Gastroesophageal sphincter (tissue), 4 donors: Measurements from ENCODE around the gene INPP4B. TPM values are rescaled to one million over a fixed set of nuclear protein-coding genes. Genes with fewer than 3 reads are reported as not detected.
"Not testable (repeated sequence)": the region's sequence is repeated elsewhere in the genome, so short reads cannot be mapped to it uniquely, and the experiment has no call there.

Experiments
- ATAC-seq: fragments of 150-250 bp; one replicate; pipeline ENCODE4 v1.9.1; 2016; ENCODE audit warnings: mild to moderate bottlenecking, moderate library complexity
- H3K27ac ChIP-seq, 4 donors: fragments of 200-600 bp; sonication (generic) in 3 of 4; 1 replicate in 3 of 4; 2 replicates in 1 of 4; pipeline ENCODE4 v1.5.1; 2016 to 2019
- H3K27me3 ChIP-seq: fragments of 200-600 bp; sonication (generic); one replicate; pipeline ENCODE4 v1.5.1; 2019
- H3K36me3 ChIP-seq, 2 donors: fragments of 200-600 bp; sonication (generic); one replicate each; pipeline ENCODE4 v1.5.1; 2019; ENCODE audit warnings: control low read depth in 1 of 2
- H3K4me1 ChIP-seq, 3 donors: fragments of 200-600 bp; sonication (generic); 1 replicate in 2 of 3; 2 replicates in 1 of 3; pipeline ENCODE4 v1.5.1; 2016 to 2019; ENCODE audit warnings: control low read depth in 2 of 3
- H3K4me3 ChIP-seq, 2 donors: fragments of 200-600 bp; sonication (generic); one replicate each; pipeline ENCODE4 v1.5.1; 2019; ENCODE audit warnings: mild to moderate bottlenecking in 1 of 2, moderate library complexity in 1 of 2
- H3K9me3 ChIP-seq, 3 donors: fragments of 200-600 bp; sonication (generic); one replicate each; pipeline ENCODE4 v1.5.1; 2017 to 2019; ENCODE audit warnings: control low read depth in 2 of 3
- EP300 ChIP-seq: sonication (generic); formaldehyde crosslinking; IDR thresholded peaks from one replicate; pipeline ENCODE4 v1.6.1; 2017; ENCODE audit warnings: antibody characterized with exemption, mild to moderate bottlenecking
- POLR2A ChIP-seq, 2 donors: fragments of 450-650 bp; IDR thresholded peaks; one replicate each; pipeline ENCODE4 v1.6.1; 2017; ENCODE audit warnings: antibody characterized with exemption in 2 of 2, mild to moderate bottlenecking in 2 of 2, moderate library complexity in 1 of 2
- POLR2AphosphoS5 ChIP-seq: sonication (generic); formaldehyde crosslinking; IDR thresholded peaks from one replicate; pipeline ENCODE4 v1.6.1; 2017; ENCODE audit warnings: antibody characterized with exemption
- WGBS, 2 donors: methylation state at CpG; one replicate each; pipeline ENCODE4 v1.1.5; 2018; ENCODE audit warnings: low coverage in 1 of 2; 5-methylcytosine and 5-hydroxymethylcytosine counted together
- total RNA-seq, 4 donors: library from RNA; depleted of rRNA; stranded (reverse); fragments of >200 nt; gene quantifications; one replicate each; pipeline ENCODE4 v1.1.0, GENCODE V29; 2016
- TF ChIP-seq, protein P1 (sequence below), 4 experiments: fragments of 200-600 bp in 2 of 4; fragments of 450-650 bp in 2 of 4; sonication (generic) in 1 of 4; IDR thresholded peaks; one replicate each; pipeline ENCODE4 v1.5.1; 2017 to 2019; ENCODE audit warnings: antibody characterized with exemption in 4 of 4, mild to moderate bottlenecking in 2 of 4, moderate library complexity in 2 of 4

Gene INPP4B
- total RNA-seq, 4 donors from 2014 or later: 17.6 to 63.8 (median 31.3) TPM

DNA sequence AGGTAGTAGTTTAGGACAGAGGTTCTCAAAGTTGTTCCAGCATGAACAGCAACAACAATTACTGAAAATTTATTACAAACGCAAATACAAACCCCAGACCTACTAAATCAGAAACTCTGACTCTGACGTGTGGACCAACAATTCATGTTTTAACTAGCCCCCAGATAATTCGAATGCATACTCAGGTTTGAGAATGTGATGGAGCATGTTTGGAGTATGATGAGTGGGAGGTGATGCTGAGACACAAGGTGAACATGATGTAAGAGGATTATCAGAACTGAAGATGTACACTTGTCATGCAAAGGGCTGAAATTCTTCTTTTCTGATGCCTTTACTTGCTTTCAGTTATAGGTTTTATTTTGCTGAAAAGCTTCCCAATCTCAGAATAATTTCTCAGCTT is 323.0 kb downstream of the INPP4B start:
- no peaks in the 10 kb centered on the region for H3K4me1 ChIP-seq
- no peak for ATAC-seq
- no peak overlapping the region for H3K27ac ChIP-seq
- TF ChIP-seq EP300 (no peak), POLR2A (IDR thresholded peaks at IDR 0.05) (no peak), POLR2AphosphoS5 (no peak)
- TF ChIP-seq, protein P1, sequence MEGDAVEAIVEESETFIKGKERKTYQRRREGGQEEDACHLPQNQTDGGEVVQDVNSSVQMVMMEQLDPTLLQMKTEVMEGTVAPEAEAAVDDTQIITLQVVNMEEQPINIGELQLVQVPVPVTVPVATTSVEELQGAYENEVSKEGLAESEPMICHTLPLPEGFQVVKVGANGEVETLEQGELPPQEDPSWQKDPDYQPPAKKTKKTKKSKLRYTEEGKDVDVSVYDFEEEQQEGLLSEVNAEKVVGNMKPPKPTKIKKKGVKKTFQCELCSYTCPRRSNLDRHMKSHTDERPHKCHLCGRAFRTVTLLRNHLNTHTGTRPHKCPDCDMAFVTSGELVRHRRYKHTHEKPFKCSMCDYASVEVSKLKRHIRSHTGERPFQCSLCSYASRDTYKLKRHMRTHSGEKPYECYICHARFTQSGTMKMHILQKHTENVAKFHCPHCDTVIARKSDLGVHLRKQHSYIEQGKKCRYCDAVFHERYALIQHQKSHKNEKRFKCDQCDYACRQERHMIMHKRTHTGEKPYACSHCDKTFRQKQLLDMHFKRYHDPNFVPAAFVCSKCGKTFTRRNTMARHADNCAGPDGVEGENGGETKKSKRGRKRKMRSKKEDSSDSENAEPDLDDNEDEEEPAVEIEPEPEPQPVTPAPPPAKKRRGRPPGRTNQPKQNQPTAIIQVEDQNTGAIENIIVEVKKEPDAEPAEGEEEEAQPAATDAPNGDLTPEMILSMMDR (IDR thresholded peaks at IDR 0.05): no peak
- 67 to 91% methylated on average over 3 of the region's 3 CpGs for WGBS, 2 donors
- no peaks in the 10 kb centered on the region for H3K9me3 ChIP-seq
- H3K4me3 ChIP-seq: no peak overlapping the region
- no peaks in the 10 kb centered on the region for H3K36me3 ChIP-seq
- H3K27me3 ChIP-seq: no peaks in the 10 kb centered on the region

DNA sequence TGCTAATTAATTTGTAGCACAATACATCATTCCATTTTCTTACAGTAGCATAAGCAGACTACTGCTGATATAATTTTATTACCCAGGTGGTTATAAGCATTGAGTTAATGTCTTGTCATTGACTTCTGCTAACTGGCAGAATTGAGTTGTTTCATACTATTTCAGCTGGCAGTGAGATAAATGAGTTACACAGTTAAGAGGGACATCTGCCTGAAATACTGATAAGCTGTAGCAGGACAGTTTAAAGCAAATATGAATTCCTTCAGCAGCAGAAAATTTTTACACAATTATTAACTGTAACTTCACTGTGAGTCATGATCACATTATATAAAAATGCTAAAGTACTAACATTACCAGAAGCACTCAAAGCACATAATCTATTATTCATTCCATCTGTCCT is 326.8 kb downstream of the INPP4B start:
- no peaks in the 10 kb centered on the region for H3K4me1 ChIP-seq
- no peaks in the 10 kb centered on the region for H3K36me3 ChIP-seq
- no peak overlapping the region for H3K4me3 ChIP-seq
- no peak for ATAC-seq
- TF ChIP-seq POLR2A (IDR thresholded peaks at IDR 0.05): no peak
- TF ChIP-seq, protein P1 (IDR thresholded peaks at IDR 0.05): no peak
- TF ChIP-seq POLR2AphosphoS5: no peak
- no peak for TF ChIP-seq EP300
- H3K27me3 ChIP-seq: no peaks in the 10 kb centered on the region
- no peak overlapping the region for H3K27ac ChIP-seq
- H3K9me3 ChIP-seq: no peaks in the 10 kb centered on the region

DNA sequence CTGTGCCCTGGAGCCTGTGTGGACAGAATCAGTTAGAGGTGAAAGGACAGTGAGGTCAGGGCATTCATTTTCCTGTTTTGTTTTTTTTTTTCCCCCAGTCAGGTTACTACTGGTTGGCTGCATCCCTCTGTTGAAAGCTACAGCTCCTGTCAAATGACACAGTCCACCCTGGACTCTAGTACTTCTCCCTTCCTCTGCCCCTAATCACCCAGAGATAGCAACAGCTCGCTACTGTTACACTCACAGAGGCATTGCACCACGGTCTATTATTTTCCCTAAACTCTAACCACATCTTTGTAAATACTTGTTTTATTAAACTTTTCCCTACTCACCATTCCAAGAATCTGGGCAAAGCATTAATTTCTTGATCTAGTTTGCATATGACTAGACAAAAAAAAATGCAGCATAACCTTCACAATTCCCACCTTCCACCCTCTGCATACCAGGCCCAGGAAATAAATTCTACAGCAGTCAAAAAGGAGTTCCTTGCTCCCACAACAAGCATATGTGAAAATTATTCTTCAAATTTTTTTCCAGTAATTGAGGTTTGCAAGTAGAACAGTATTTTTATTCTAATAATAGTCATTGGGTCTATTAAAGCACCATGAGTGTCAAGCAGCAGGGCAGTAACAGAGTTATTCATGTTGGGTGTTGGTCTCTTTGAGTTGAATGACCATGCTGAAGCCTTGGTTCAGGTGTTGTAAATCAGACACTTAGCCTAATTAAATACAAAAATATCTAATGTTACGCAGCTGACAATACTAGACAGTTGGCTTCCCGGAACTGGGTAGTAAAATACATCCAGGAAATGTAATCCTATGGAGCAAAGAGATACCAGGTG is 329.2 kb downstream of the INPP4B start:
- Histone ChIP-seq H3K9me3 (no peaks in the 10 kb centered on the region), H3K27me3 (no peaks in the 10 kb centered on the region), H3K27ac (no peak overlapping the region), H3K4me3 (no peak overlapping the region), H3K36me3 (no peaks in the 10 kb centered on the region), H3K4me1 (no peaks in the 10 kb centered on the region)
- TF ChIP-seq POLR2A (IDR thresholded peaks at IDR 0.05): no peak
- TF ChIP-seq, protein P1 (IDR thresholded peaks at IDR 0.05): no peak
- no peak for TF ChIP-seq EP300
- no peak for TF ChIP-seq POLR2AphosphoS5
- 85 to 95% methylated on average over 3 to 4 of the region's 4 CpGs for WGBS, 2 donors
- no peak for ATAC-seq

DNA sequence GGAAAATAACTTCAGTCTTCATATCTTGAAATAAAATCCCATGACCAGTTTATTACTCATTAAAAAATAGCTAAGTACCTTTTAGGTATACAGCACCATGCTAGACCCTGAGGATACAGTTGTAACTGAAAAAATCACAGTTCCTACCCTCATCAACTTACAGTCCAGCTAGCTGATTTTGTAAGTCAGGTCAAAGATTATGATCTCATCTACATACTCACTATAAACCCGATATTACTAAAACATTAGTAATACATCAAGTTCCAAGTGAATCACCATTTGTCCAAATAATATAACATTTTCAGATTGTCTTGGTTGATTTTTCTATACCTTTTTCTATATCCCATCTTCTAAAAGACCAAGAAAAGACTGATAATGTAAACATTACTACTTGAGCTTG is 333.9 kb downstream of the INPP4B start:
- WGBS, 2 donors: 62 to 82% methylated on average over 1 of the region's 1 CpG
- Histone ChIP-seq H3K36me3 (no peaks in the 10 kb centered on the region), H3K27ac (no peak overlapping the region), H3K4me1 (no peaks in the 10 kb centered on the region), H3K9me3 (no peaks in the 10 kb centered on the region), H3K27me3 (no peaks in the 10 kb centered on the region), H3K4me3 (no peak overlapping the region)
- ATAC-seq: no peak
- TF ChIP-seq, protein P1 (IDR thresholded peaks at IDR 0.05): no peak
- TF ChIP-seq EP300 (no peak), POLR2A (IDR thresholded peaks at IDR 0.05) (no peak), POLR2AphosphoS5 (no peak)

DNA sequence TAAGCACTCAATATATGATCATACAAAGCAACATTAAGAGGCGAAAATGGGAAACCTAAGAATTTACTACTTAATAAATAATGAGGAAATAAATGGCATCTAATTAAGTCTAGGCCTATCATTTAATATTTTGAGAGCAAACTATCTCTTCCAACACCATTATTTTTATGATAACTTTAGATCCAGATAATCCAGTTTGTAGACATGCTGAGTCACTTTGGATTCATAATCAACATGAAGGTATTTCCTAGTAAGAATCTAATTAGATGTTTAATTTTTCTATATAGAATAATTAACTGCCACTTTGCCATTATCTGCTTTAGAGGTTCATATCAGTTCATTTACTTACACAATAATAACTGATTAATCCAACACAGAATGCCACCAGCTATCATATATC is 336.2 kb downstream of the INPP4B start:
- Histone ChIP-seq H3K27me3 (no peaks in the 10 kb centered on the region), H3K9me3 (no peaks in the 10 kb centered on the region), H3K4me3 (no peak overlapping the region), H3K36me3 (no peaks in the 10 kb centered on the region), H3K4me1 (no peaks in the 10 kb centered on the region), H3K27ac (no peak overlapping the region)
- ATAC-seq: no peak
- 100% methylated on average over 1 of the region's 1 CpG for WGBS, 2 donors
- TF ChIP-seq POLR2AphosphoS5 (no peak), POLR2A (IDR thresholded peaks at IDR 0.05) (no peak), EP300 (no peak)
- TF ChIP-seq, protein P1 (IDR thresholded peaks at IDR 0.05): no peak

DNA sequence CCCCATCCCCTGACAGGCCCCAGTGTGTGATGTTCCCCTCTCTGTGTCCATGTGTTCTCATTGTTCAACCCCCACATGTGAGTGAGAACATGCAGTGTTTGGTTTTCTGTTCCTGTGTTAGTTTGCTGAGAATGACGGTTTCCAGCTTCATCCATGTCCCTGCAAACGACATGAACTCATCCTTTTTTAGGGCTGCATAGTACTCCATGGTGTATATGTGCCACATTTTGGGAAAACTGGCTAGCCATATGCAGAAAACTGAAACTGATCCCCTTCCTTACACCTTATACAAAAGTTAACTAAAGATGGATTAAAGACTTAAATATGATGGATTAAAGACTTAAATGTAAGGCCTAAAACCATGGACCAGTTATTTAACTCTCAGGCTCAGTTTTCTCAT is 336.7 kb downstream of the INPP4B start:
- H3K9me3 ChIP-seq, H3K4me1 ChIP-seq, H3K4me3 ChIP-seq, H3K27me3 ChIP-seq, H3K36me3 ChIP-seq, H3K27ac ChIP-seq, ATAC-seq: not testable (repeated sequence)
- WGBS, 2 donors: 100% methylated on average over 2 of the region's 2 CpGs; no CpG with 5 or more reads in 1 of the 2 donors
